ENCODE measurements around the gene PRICKLE3. TPM values are rescaled to one million over a fixed set of nuclear protein-coding genes. Genes with fewer than 3 reads are reported as not detected.

The PRICKLE3 gene
- total and polyA plus RNA-seq, 2 experiments from 2014 or later: 4.7 to 13.7 TPM

DNA sequence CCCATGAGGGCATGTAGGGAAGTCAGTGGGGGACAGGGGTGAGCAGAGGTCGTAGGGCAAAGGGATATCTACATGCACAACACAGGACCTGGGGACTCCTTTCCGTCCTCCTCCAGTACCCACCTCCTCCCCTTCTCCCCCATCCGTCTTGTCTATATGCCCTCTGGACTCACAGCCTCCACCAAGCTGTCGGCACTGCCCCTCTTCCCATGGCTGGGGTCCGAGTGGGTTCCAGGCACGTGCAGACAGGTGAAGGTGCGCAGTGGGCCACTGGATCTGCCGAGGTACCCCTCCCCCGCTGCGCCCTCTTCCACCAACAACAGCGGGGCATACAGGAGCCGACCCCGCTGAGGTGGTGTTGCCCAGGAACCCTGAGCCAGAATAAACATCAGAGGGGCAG lies 19.3 kb upstream of the PRICKLE3 start:
- Histone ChIP-seq H3K4me2 (no peak overlapping the region), H3K4me3 (no peak overlapping the region), H3K27ac (ENCODE audit: low read depth) (no peak overlapping the region), H3K27me3 (ENCODE audit: insufficient read depth) (no peaks in the 10 kb centered on the region), H4K20me1 (replicated peaks; ENCODE audit: insufficient read depth) (no peaks in the 10 kb centered on the region), H2AFZ (no peak overlapping the region), H3K36me3 (ENCODE audit: insufficient read depth) (no peaks in the 10 kb centered on the region), H3K9me2 (ENCODE audit: insufficient read depth) (no peaks in the 10 kb centered on the region), H3K4me1 (ENCODE audit: insufficient read depth) (no peaks in the 10 kb centered on the region; the same call in 1 of the 2 replicates), H3F3A (replicated peaks; ENCODE audit: low read depth) (no peaks in the 10 kb centered on the region), H3K79me2 (replicated peaks; ENCODE audit: insufficient read depth) (no peaks in the 10 kb centered on the region)
- ATAC-seq (no peak), DNase-seq (ENCODE audit: low spot score) (no peak)
- H3K4me3 Mint-ChIP-seq: no peak overlapping the region
- no peaks in the 10 kb centered on the region for H3K36me3 Mint-ChIP-seq (ENCODE audit: low read depth)
- no peaks in the 10 kb centered on the region for H3K9me3 Mint-ChIP-seq
- H3K4me1 Mint-ChIP-seq: peaks cover 3% of the 10 kb centered on the region; the same call in 2 of the 3 replicates
- peaks cover 6% of the 10 kb centered on the region for H3K27me3 Mint-ChIP-seq (ENCODE audit: insufficient read depth, low read depth, poor library complexity)
- H3K27ac Mint-ChIP-seq: no peak overlapping the region
- TF ChIP-seq, protein P1, sequence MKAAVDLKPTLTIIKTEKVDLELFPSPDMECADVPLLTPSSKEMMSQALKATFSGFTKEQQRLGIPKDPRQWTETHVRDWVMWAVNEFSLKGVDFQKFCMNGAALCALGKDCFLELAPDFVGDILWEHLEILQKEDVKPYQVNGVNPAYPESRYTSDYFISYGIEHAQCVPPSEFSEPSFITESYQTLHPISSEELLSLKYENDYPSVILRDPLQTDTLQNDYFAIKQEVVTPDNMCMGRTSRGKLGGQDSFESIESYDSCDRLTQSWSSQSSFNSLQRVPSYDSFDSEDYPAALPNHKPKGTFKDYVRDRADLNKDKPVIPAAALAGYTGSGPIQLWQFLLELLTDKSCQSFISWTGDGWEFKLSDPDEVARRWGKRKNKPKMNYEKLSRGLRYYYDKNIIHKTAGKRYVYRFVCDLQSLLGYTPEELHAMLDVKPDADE (IDR thresholded peaks at IDR 0.05): no peak
- TF ChIP-seq ZNF331 (CRISPR knock-in tag; IDR thresholded peaks at IDR 0.05; ENCODE audit: low read depth): no peak

GRCh38 chrX:49204709-49205108 lies 18.5 kb upstream of the PRICKLE3 start:
- Histone ChIP-seq H4K20me1 (replicated peaks; ENCODE audit: insufficient read depth) (no peaks in the 10 kb centered on the region), H3K27me3 (ENCODE audit: insufficient read depth) (no peaks in the 10 kb centered on the region), H3K79me2 (replicated peaks; ENCODE audit: insufficient read depth) (no peaks in the 10 kb centered on the region), H3F3A (replicated peaks; ENCODE audit: low read depth) (no peaks in the 10 kb centered on the region), H3K27ac (ENCODE audit: low read depth) (no peak overlapping the region), H3K4me2 (no peak overlapping the region), H3K36me3 (ENCODE audit: insufficient read depth) (no peaks in the 10 kb centered on the region), H3K9me2 (ENCODE audit: insufficient read depth) (no peaks in the 10 kb centered on the region), H3K4me1 (ENCODE audit: insufficient read depth) (no peaks in the 10 kb centered on the region; the same call in 1 of the 2 replicates), H2AFZ (no peak overlapping the region), H3K4me3 (no peak overlapping the region)
- peaks cover 6% of the 10 kb centered on the region for H3K27me3 Mint-ChIP-seq (ENCODE audit: insufficient read depth, low read depth, poor library complexity)
- no peak overlapping the region for H3K4me3 Mint-ChIP-seq
- no peaks in the 10 kb centered on the region for H3K36me3 Mint-ChIP-seq (ENCODE audit: low read depth)
- peaks cover 3% of the 10 kb centered on the region; the same call in 2 of the 3 replicates for H3K4me1 Mint-ChIP-seq
- ATAC-seq (no peak), DNase-seq (ENCODE audit: low spot score) (peak; percentile 12)
- H3K9me3 Mint-ChIP-seq: no peaks in the 10 kb centered on the region
- TF ChIP-seq, protein P2, sequence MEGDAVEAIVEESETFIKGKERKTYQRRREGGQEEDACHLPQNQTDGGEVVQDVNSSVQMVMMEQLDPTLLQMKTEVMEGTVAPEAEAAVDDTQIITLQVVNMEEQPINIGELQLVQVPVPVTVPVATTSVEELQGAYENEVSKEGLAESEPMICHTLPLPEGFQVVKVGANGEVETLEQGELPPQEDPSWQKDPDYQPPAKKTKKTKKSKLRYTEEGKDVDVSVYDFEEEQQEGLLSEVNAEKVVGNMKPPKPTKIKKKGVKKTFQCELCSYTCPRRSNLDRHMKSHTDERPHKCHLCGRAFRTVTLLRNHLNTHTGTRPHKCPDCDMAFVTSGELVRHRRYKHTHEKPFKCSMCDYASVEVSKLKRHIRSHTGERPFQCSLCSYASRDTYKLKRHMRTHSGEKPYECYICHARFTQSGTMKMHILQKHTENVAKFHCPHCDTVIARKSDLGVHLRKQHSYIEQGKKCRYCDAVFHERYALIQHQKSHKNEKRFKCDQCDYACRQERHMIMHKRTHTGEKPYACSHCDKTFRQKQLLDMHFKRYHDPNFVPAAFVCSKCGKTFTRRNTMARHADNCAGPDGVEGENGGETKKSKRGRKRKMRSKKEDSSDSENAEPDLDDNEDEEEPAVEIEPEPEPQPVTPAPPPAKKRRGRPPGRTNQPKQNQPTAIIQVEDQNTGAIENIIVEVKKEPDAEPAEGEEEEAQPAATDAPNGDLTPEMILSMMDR (conservative IDR thresholded peaks at IDR 0.05; ENCODE audit: low read depth in 2 of 2): peak; percentile 16 to 29; a peak in 3 of 4 replicates
- no peak for TF ChIP-seq POLR2AphosphoS5 (IDR thresholded peaks at IDR 0.05; ENCODE audit: low read depth)
- H3K27ac Mint-ChIP-seq: no peak overlapping the region

- no peaks in the 10 kb centered on the region for H3K9me3 Mint-ChIP-seq
- H3K36me3 Mint-ChIP-seq (ENCODE audit: low read depth): no peaks in the 10 kb centered on the region
- Histone ChIP-seq H3K9me2 (ENCODE audit: insufficient read depth) (no peaks in the 10 kb centered on the region), H3K27me3 (ENCODE audit: insufficient read depth) (no peaks in the 10 kb centered on the region), H3K27ac (ENCODE audit: low read depth) (no peak overlapping the region), H3K79me2 (replicated peaks; ENCODE audit: insufficient read depth) (no peaks in the 10 kb centered on the region), H3K4me3 (no peak overlapping the region), H3K36me3 (ENCODE audit: insufficient read depth) (no peaks in the 10 kb centered on the region), H3F3A (replicated peaks; ENCODE audit: low read depth) (no peaks in the 10 kb centered on the region), H2AFZ (no peak overlapping the region), H4K20me1 (replicated peaks; ENCODE audit: insufficient read depth) (no peaks in the 10 kb centered on the region), H3K4me1 (ENCODE audit: insufficient read depth) (no peaks in the 10 kb centered on the region), H3K4me2 (no peak overlapping the region)
- peaks cover 4% of the 10 kb centered on the region for H3K4me1 Mint-ChIP-seq
- H3K4me3 Mint-ChIP-seq: no peak overlapping the region
- TF ChIP-seq NANOG (IDR thresholded peaks at IDR 0.05; ENCODE audit: borderline replicate concordance) (no peak), EZH2phosphoT487 (IDR thresholded peaks at IDR 0.05; ENCODE audit: unreplicated experiment) (no peak), JUNB (IDR thresholded peaks at IDR 0.05; ENCODE audit: unreplicated experiment) (no peak)
- DNase-seq (ENCODE audit: low spot score) (no peak), ATAC-seq (no peak)
- H3K27ac Mint-ChIP-seq: no peak overlapping the region
- peaks cover 6% of the 10 kb centered on the region for H3K27me3 Mint-ChIP-seq (ENCODE audit: insufficient read depth, low read depth, poor library complexity)
Measured at GRCh38 chrX:49204017-49204416, 17.8 kb upstream of the PRICKLE3 start.
